ENCODE measurements around the gene PPP1R36. TPM values are rescaled to one million over a fixed set of nuclear protein-coding genes. Genes with fewer than 3 reads are reported as not detected.

The PPP1R36 gene
- total and polyA plus RNA-seq, 2 of the 8 experiments (the other 6 are each of a cell fraction or from before 2014, with no cell fraction given), result 0.39 to 0.93 TPM

- no peak for TF ChIP-seq CHD7 (IDR thresholded peaks at IDR 0.05; ENCODE audit: insufficient replicate concordance, low read length)
These were observed 41.5 kb upstream of the PPP1R36 start (continued) for GRCh38 chr14:64508215-64508776.
